NCI-H2196 (cell line): ENCODE measurements around the gene AADACL2.

Experiments used
- DNase-seq: peaks from one replicate; lab custom pipeline; 2025; ENCODE audit not compliant: unreplicated experiment; lab: John Stamatoyannopoulos, UW

AADACL2 gene, protein sequence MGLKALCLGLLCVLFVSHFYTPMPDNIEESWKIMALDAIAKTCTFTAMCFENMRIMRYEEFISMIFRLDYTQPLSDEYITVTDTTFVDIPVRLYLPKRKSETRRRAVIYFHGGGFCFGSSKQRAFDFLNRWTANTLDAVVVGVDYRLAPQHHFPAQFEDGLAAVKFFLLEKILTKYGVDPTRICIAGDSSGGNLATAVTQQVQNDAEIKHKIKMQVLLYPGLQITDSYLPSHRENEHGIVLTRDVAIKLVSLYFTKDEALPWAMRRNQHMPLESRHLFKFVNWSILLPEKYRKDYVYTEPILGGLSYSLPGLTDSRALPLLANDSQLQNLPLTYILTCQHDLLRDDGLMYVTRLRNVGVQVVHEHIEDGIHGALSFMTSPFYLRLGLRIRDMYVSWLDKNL

DNA sequence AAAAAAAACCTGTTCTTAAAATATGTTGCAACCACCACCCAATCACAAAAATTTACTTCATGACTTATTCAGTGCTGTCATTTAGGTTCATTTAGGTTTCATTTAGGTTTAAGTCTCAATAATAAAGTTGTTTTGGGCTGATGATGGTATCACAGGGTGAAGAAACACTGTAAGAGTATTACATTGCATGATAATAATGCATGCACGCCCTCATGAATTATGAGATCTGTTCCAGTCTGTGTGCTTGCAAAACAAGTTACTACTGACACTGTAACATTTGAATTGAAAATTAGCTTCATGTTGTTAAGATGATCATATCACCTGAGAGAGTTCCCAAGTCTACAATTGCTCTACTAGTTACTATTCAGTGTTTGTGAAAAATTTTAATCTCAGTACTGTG, at the start of gene AADACL2:
AADACL2 (plus strand) TSS at position 315 of the 400 bp plus-strand sequence. CDS start 109 bp downstream, outside the sequence.
- DNase-seq: no peak

GRCh38 chr3:151684094-151684493, 49.6 kb upstream of the AADACL2 start:
- no peak for DNase-seq

DNA sequence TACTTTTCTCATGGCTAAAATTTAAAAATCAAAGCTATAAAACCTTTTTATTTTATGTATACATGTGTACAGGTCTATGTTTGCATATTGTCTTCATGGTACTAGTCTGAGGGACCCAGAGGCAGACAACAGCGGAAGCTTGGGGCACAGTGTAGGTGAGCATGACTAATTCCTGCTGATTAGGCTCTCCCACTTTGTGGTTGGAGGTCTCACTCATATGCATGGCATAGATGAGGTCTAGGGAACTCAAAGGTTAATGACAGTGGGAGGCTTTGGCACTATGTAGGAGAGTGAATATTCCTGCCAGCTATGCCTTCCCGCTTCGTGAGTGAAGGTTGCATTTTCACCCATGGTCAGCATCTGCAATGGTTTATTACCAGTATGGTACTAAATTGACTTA, 47.5 kb upstream of the AADACL2 start:
- no peak for DNase-seq

DNA sequence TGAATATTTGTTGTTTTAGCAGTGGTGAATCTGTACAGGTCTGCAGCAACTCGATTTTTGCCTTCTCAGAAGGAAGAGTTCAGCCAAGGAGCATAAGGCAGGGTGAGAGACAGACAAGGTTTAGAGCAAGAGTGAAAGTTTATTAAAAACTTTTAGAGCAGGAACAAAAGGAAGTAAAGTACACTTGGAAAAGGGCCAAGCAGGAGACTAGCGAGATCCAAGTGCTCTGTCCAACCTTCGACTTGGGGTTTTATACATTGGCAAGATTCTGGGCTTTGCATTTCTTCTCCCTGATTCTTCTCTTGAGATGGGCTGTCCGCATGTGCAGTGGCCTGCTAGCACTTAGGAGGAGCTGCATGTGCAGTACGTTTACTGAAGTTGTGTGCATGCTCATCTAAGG, 46.7 kb upstream of the AADACL2 start:
- DNase-seq: no peak

GRCh38 chr3:151688571-151688970, 45.2 kb upstream of the AADACL2 start:
- DNase-seq: no peak

DNA sequence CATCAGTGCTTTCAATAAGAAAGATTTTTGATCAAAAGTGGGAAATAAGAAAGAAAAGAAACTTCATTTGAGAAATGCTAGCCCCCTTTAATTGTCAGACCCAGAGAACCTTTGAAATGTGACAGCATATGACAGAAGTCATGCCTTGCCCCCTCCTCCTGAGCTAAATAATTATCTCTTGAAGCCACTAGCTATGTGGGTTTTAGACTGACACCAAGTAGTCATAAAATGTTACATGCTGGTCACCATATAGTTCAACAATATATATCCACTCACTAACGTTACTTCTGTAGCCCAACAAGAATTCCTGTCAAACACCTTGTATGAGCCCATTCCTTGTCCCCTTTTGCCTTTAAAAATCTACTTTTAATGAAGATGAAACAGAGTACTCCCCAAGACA, 43.1 kb upstream of the AADACL2 start:
- DNase-seq: no peak

GRCh38 chr3:151697496-151697895, 36.2 kb upstream of the AADACL2 start:
- DNase-seq: no peak

DNA sequence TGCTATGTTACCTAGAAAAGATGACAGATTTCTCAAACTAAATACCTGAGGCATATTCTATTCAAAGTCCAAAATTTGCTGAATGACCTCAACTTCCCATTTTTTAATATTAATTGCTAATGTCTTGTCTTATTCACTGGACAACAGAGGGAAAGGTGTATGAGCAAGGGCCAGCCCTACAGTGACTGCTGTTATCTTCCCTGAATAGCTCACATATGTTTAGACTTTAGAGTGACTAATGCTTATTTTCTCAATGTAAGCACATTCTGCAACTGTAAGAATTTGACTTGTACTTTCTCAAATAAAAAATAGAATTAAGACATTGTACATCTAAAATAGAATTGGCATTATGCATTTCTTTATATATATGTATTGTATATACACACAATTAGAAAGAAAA, 26.5 kb upstream of the AADACL2 start:
- no peak for DNase-seq

GRCh38 chr3:151708868-151709267, 24.9 kb upstream of the AADACL2 start:
- no peak for DNase-seq

DNA sequence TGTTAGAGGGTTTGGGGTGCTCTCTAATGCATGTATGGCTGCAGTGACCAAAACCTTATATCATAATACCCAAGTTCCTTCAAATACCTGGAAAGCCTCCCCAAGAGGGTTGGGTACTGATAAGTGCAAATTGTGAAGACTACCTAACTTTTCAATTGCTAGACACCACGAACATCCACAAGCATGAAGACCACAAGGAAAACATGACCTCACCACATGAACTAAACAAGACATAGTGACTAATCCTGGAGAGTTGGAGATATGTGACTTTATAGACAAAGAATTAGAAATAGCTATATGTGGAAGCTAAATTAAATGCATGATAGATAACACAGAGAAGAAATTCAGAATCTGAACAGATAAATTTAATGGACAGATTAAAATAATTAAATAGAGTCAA, 23.9 kb upstream of the AADACL2 start:
- no peak for DNase-seq

DNA sequence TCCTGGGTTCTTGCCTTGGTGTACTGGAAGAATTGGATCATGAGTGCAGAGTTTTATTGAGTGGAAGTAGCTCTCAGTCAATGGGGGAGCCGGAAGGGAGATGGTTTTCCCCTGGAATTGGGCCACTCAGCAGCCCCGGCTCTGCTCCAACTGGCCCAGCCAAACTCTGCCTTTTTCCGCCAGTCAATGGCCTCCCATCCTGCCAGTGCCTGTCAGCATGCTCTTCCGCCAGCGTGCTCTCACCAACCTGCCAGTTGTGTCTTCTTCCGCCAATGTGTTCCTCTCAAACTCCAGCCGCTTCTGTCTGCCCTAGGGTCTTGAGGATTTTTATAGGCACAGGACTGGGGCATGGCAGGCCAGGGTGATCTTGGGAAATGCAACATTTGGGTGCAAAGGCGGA, 12.4 kb upstream of the AADACL2 start:
- no peak for DNase-seq

DNA sequence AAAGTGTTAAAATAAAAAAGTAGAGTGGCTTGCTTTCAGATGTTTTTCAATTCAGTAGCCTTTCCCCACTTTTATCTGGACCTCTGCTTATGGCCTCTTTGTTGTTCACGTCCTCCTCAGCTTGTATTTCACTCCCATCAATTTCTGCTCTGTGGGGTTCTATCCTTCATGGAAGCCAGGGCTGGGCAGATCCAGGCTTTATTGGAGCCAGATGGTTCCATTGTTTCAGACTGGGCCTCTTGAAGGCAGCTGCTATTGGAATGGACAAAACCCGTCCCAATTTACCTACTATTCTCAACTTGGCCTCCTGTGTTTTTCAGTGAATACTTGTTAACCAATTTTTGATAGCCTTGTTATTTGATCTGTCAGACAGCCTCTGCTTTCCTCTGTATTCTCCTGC, 10.9 kb upstream of the AADACL2 start:
- DNase-seq: peak; percentile 52

GRCh38 chr3:151724576-151725562, 8.9 kb upstream of the AADACL2 start:
- no peak for DNase-seq

- no peak for DNase-seq
These were observed 7.7 kb upstream of the AADACL2 start for GRCh38 chr3:151726016-151726415.

- DNase-seq: no peak
These were observed 866 bp upstream of the AADACL2 start for GRCh38 chr3:151732861-151733260.

DNA sequence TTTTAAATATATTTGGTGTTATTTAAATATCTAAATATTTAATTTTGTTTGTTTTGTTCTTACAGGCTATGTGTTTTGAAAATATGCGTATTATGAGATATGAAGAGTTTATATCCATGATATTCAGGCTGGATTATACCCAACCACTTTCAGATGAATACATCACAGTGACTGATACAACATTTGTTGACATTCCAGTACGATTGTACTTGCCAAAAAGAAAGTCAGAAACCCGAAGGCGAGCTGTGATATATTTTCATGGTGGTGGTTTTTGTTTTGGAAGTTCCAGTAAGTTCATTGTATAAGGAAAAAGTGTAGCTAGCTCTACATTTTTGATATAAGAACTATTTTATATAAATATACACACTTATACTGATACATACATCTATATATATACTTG, 6.9 kb downstream of the AADACL2 start:
- DNase-seq: no peak

DNA sequence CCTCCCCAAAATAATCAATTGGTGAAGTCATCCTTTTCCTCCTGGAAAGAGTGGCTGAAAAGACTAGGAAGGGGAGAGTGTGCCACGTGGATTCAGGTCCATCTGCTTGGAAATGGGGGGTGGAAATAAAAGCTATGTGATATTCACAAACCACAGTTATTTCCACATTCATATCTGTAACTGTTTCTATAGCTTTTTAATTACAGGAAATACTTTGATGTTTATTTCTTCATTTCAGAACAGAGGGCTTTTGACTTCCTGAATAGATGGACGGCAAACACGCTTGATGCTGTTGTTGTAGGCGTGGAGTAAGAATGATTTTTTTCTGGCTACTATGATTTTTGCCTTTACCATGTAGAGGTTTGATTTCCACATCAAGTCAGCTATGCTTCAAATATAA, 10.1 kb downstream of the AADACL2 start:
- no peak for DNase-seq

DNA sequence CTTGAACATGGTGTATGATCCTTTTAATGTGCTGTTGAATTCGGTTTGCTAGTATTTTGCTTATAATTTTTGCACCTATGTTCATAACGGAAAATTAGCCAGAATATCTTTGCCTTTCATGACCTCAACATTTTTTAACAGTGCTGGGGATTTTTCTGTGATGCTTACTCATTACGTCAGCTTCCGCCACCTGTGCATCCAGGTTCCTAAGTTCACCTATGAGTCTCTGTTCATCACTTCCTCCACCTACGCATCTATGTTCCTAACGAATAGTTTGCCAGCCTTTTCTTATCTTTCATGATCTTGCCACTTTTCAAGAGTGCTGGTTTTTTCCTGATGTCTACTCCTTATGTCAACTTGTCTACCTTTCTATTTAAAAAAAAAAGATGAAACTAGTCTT, 16.5 kb downstream of the AADACL2 start:
- DNase-seq: no peak

GRCh38 chr3:151750678-151751077, 17.0 kb downstream of the AADACL2 start:
- no peak for DNase-seq

DNA sequence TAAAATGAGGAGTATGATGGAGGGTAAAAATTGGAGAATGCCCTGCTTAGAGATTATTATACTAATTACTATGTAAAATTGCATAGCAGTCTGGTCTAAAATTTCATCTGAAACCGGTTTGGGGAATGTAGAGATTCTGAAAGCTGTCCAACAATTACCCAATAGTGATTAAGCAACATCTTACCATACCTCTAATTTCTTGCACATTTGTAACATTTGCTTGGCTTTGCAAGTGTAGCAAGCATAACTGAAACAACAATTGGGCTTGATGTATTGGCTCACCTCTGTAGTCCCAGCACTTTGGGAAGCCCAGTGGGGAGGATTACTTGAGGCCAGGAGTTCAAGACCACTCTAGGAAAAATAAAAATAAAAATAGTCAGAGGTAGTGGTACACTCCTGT, 17.4 kb downstream of the AADACL2 start:
- DNase-seq: no peak

GRCh38 chr3:151753846-151754245, 20.1 kb downstream of the AADACL2 start:
- no peak for DNase-seq

GRCh38 chr3:151761581-151761980, 27.9 kb downstream of the AADACL2 start:
- no peak for DNase-seq
